Activated naive CD8-positive, alpha-beta T cell treated with anti-CD3 and anti-CD28 coated beads for 36 hours (primary cell): ENCODE data around the gene ITPRIP. TPM values are rescaled to one million over a fixed set of nuclear protein-coding genes. Genes with fewer than 3 reads are reported as not detected.

ENCODE experiments used
- DNase-seq: peaks from one replicate; pipeline ENCODE4 v3.0.0; 2021
- H3K27ac Mint-ChIP-seq: one replicate; pipeline ENCODE4 v1.8.0; 2022; ENCODE audit warnings: mild to moderate bottlenecking, moderate library complexity, mixed read lengths
- H3K27me3 Mint-ChIP-seq: one replicate; pipeline ENCODE4 v1.8.0; 2022; ENCODE audit warnings: mild to moderate bottlenecking, mixed read lengths
- H3K36me3 Mint-ChIP-seq: one replicate; pipeline ENCODE4 v1.8.0; 2021; ENCODE audit warnings: mild to moderate bottlenecking, mixed read lengths
- H3K4me1 Mint-ChIP-seq: one replicate; pipeline ENCODE4 v1.8.0; 2021; ENCODE audit warnings: mixed read lengths
- H3K4me3 Mint-ChIP-seq: one replicate; pipeline ENCODE4 v1.8.0; 2022; ENCODE audit warnings: mild to moderate bottlenecking, moderate library complexity, mixed read lengths
- H3K9me3 Mint-ChIP-seq: one replicate; pipeline ENCODE4 v1.8.0; 2022; ENCODE audit warnings: mixed read lengths
- total RNA-seq, 2 experiments: library from RNA; stranded (reverse); gene quantifications; one replicate each; pipeline ENCODE4 v1.2.3, GENCODE V29; 2021

The ITPRIP gene
- total RNA-seq, 2 experiments from 2014 or later, result 18.8 to 19.4 TPM

DNA sequence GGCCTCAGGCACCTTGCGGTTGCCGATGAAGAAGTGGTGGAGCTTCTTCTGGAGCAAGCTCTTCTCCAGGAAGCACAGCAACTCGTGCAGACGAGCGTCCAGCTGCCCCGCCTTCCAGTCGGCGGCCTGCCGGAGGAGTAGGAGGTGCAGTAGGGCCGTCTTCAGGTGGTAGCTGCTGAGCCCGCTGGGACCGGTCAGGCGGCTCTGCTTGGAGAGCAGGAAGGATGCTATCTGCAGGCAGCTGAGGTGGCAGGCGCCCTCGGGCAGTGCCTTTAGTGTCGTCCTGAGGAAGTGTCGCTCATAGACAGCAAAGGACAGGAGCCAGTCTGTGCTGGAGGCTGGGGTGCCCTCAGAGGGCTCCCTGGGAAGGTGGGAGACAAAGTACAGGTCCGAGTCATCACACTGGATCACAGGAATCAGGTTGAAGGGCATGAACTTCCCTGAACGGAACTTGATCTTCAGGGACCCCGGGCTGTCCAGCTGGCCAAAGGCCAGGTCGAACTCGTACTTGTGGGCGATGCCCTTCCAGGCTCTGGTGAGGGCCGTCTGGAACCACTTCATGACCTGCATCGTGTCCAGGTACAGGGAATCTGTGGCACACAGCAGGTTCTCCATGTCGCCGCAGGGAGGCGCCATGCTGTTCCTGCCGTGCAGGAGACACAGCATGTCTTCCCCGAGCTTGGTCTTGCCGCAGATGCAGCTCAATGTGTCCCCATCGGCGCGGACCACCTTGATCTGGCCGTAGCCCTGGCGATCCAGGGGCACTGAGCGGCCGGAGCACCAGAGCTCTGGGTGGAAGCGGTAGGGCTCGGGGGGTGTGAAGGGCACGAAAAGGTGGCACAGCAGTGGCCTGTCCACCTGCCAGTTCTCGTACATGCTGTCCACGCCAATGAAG is 23.4 kb downstream of the ITPRIP start:
- Mint-ChIP-seq H3K36me3 (peaks cover 31% of the 10 kb centered on the region), H3K4me3 (no peak overlapping the region), H3K4me1 (peaks cover 36% of the 10 kb centered on the region), H3K9me3 (no peaks in the 10 kb centered on the region), H3K27ac (no peak overlapping the region), H3K27me3 (no peaks in the 10 kb centered on the region)
- DNase-seq, result no peak

DNA sequence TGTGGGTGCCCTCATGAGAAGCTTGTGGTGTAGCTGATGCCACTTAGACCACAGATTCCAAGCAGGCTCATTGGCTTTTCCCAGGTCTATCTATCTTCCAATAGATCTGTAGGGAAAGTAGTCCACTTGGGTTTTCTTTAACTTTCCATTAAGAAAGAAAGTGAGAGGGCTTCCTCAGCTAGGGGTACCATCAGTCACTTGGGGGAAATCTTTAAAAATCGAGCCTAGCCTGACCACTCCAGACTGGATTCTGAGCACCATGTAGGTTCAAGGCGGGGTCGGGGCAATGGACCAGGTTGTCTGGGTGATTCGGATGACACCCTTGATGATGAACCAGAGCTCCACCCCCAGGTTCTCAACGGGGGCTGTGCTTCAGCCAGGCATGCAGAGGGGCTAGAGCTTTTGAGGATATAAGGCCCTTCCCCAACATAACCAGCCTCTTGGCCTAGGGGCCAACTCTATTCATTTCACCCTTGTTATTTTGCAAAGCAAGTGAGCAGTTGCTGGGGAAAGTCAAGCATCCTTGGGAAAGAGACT is 27.0 kb downstream of the ITPRIP start:
- DNase-seq, result no peak
- peaks cover 41% of the 10 kb centered on the region for H3K36me3 Mint-ChIP-seq
- no peaks in the 10 kb centered on the region for H3K9me3 Mint-ChIP-seq
- no peak overlapping the region for H3K4me3 Mint-ChIP-seq
- H3K27me3 Mint-ChIP-seq, result peaks cover 5% of the 10 kb centered on the region
- peaks cover 49% of the 10 kb centered on the region for H3K4me1 Mint-ChIP-seq
- no peak overlapping the region for H3K27ac Mint-ChIP-seq

DNA sequence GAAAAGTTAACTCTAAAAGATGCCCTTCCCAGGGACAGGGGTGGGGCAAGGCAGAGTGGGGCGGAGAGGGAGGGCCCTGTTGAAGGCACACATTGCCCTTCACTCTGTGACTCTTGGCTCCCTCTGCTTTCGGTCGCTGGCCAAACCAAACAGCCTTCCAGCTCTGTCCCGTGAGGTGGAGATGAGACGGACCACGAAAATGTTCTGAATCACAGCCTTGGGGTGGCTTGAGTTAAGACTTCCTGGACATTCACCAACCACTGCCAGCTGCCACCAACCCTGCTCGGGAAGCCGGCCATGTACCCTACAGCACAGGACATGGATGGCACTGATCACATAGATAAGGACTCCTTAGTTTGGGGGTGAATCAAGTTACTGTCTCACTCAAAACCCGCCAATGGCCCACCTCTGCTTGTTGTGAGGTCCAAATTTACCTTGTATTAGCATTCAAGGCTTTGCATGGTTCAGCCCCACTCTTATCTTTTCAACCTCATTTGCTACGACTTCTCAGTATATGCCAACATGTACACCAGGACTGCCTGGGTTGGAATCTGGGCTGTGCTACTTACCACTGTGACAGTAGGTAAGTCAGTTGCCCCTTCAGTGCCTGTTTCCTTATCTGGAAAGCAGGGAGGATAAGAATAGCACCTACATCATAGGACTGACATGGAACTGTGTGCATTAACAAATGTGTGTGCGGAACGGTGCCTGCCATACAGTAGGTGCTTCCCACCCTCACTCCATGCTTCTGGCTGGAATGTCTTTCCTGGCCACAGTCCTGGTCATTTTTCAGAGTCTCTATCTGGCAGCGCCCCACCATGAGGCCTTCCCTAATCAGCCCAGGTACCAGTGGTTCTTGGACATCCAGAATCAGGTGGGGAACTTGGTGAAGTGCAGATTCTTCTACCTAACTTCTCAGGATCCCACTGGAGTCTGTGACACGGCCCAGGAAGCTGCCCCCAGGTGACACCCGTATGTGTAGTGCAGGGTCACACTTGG is 28.0 kb downstream of the ITPRIP start:
- Mint-ChIP-seq H3K36me3 (peaks cover 41% of the 10 kb centered on the region), H3K27ac (no peak overlapping the region), H3K27me3 (peaks cover 11% of the 10 kb centered on the region), H3K4me1 (peaks cover 56% of the 10 kb centered on the region), H3K4me3 (no peak overlapping the region), H3K9me3 (no peaks in the 10 kb centered on the region)
- no peak for DNase-seq

DNA sequence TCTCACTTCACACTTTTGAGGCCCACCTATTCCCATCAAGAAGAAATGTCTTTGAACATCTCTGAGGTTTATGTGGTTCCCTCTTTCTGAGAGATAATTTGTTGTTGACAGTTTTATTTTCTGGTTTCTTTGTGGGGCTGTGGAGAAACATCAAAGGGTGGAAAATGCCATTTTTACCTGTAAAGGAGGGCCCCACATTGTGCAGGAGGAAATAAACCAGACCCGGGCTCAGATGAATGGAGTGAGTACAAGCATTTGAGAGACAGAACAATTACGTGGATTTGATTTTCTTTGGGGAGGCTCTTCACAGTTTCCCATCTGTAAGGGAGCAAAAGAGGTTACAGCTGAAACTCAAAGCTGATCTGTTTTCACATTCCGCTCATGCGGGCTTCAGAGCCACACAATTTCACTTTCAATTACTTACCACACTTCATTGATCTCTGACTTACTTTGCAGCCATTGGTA is 29.8 kb downstream of the ITPRIP start:
- DNase-seq, result peak; percentile 53
- Mint-ChIP-seq H3K27me3 (peaks cover 11% of the 10 kb centered on the region), H3K36me3 (peaks cover 35% of the 10 kb centered on the region), H3K4me3 (peak overlapping the region; percentile 43), H3K9me3 (no peaks in the 10 kb centered on the region), H3K27ac (peak overlapping the region; percentile 84), H3K4me1 (peaks cover 62% of the 10 kb centered on the region)

DNA sequence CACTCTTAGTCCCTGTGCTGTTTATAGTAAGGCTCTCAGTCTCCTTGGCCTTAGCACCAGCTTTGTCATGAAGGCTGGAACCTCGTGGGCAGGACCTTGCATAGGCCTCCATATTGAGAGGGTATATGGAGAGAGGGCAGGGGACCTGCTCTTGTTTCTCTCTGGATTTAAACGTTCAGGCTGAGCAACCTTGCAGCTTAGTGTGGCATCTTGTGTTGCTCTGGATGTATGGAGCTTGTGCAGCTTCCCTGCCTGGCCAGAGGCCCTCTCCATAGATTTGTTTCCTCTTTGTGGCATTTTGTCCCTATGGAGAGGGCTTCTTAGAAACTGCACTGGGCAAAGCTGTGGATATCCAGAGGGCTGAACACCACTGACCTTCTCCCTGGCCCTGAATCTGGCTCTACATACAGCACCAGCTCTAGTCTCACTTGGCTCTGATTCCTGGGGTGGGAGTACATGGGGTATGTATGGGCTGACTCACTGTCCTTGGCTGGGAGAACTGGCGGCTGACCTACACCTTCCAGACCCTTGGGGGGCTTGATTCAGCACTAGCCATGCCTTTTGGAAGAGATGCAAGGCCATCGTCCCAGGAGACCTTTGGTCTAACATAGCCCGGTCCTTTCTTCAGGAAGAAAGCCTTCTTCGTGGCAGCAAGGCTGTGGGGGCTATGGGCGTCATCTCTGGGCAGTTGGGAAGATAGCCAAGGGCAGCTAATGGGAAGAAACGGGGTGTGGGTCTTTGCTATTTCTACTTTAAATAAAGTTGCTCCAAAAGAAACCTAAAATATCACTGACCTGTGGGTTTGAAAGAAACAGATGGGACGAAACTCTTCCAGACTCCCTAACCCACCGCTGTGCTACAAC is 30.5 kb downstream of the ITPRIP start:
- peak overlapping the region; percentile 84 for H3K27ac Mint-ChIP-seq
- no peak for DNase-seq
- peaks cover 62% of the 10 kb centered on the region for H3K4me1 Mint-ChIP-seq
- H3K27me3 Mint-ChIP-seq, result peaks cover 11% of the 10 kb centered on the region
- no peak overlapping the region for H3K4me3 Mint-ChIP-seq
- H3K36me3 Mint-ChIP-seq, result peaks cover 33% of the 10 kb centered on the region
- H3K9me3 Mint-ChIP-seq, result no peaks in the 10 kb centered on the region

DNA sequence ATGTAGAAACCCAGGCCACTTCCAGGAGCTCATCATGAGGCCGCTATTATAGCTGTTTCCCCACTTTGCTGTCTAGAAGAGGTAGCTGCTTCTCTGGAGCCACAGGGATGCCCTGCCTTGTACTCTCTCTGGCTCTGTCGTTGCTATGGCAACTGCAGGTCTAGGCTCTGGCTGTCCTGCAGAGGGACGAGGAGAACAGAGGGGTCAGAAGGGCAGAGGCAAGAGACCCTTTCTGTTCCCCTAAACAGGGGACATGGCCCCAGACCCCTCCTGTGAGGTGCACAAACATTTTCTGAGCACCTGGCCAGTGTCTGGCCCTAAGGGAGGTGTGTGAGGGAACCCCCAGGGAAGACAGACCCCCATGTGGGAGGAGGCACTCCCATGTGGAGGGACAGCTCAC is 31.4 kb downstream of the ITPRIP start:
- DNase-seq, result no peak
- Mint-ChIP-seq H3K27ac (no peak overlapping the region), H3K4me3 (no peak overlapping the region), H3K27me3 (peaks cover 11% of the 10 kb centered on the region), H3K9me3 (no peaks in the 10 kb centered on the region), H3K4me1 (peaks cover 57% of the 10 kb centered on the region), H3K36me3 (peaks cover 28% of the 10 kb centered on the region)

DNA sequence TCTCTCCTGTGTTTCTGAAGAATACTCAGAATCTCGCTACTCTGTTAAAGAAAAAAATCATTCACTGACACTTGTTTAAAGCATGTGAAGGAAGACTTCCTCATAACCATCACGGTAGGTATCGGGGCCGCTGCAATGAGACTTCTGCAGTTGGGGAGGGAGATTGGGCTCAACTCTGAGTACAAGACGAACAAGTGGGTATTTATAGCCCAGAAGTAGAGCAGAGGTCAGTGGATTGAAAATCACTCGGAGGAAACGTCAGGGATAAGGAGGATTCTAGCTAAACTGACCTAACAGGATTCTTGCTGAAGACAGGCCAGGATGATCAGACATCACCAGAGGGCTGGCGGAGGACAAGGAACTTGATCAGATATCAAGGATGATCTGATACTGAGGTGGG is 33.3 kb downstream of the ITPRIP start:
- DNase-seq, result no peak
- Mint-ChIP-seq H3K4me3 (no peak overlapping the region), H3K36me3 (peaks cover 18% of the 10 kb centered on the region), H3K4me1 (peaks cover 54% of the 10 kb centered on the region), H3K27ac (no peak overlapping the region), H3K9me3 (no peaks in the 10 kb centered on the region), H3K27me3 (peaks cover 11% of the 10 kb centered on the region)

DNA sequence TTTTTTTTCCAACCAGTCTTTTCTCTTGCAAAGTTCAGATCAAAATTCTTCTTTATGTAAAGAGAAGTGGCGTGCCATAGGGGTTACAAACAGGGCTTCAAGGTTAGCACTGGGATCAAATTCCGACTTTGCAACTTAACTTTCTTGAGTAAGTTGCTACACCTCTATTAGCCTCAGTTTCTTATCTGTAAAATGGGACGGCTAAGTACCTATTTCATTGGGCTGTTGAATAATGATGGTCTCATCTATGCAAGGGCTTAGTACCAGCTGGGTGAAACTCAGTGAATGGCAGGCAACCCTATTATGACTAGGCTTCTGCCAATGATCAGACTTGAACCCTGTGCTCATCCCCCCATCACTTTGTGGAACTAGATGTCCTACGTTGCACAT is 33.9 kb downstream of the ITPRIP start:
- H3K27ac Mint-ChIP-seq, result no peak overlapping the region
- H3K27me3 Mint-ChIP-seq, result peaks cover 11% of the 10 kb centered on the region
- no peak for DNase-seq
- peaks cover 50% of the 10 kb centered on the region for H3K4me1 Mint-ChIP-seq
- H3K36me3 Mint-ChIP-seq, result peaks cover 13% of the 10 kb centered on the region
- no peaks in the 10 kb centered on the region for H3K9me3 Mint-ChIP-seq
- no peak overlapping the region for H3K4me3 Mint-ChIP-seq

DNA sequence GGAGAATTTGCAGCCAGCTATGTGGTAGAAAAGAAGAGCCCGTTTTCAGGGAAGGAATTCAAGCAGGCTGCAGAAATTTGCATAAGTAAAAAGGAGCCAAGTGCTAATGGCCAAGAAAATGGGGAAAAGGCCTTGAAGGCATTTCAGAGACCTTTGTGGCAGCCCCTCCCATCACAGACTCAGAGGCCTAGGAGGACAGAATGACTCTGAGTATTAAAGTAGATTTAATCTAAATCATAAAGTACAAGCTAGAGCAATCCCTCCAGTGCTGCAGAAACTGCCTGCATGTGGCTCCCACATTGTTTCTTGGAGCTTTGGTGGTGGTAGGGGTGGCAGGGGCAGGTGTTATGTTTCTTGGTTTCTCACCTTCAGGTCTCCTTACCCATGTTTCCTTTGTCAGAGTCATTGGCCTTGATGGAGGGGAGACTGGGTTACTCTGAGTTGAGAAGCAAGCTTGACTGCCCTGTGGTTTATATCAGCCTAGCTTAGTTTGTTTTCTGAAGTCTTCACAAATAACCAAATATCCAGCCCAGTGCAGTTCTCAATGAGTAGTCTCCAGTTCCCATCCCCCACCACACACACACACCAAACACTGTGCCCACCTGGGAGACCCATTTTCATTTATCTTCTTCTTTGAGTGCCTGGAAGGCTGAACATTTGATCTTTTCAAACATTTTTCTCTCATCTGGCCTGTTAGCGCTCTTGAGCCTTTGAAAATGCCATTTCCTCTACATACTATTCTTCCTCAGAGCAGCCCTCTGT is 34.5 kb downstream of the ITPRIP start:
- Mint-ChIP-seq H3K4me3 (no peak overlapping the region), H3K4me1 (peaks cover 47% of the 10 kb centered on the region), H3K9me3 (no peaks in the 10 kb centered on the region), H3K36me3 (peaks cover 10% of the 10 kb centered on the region), H3K27ac (no peak overlapping the region), H3K27me3 (peaks cover 11% of the 10 kb centered on the region)
- no peak for DNase-seq

DNA sequence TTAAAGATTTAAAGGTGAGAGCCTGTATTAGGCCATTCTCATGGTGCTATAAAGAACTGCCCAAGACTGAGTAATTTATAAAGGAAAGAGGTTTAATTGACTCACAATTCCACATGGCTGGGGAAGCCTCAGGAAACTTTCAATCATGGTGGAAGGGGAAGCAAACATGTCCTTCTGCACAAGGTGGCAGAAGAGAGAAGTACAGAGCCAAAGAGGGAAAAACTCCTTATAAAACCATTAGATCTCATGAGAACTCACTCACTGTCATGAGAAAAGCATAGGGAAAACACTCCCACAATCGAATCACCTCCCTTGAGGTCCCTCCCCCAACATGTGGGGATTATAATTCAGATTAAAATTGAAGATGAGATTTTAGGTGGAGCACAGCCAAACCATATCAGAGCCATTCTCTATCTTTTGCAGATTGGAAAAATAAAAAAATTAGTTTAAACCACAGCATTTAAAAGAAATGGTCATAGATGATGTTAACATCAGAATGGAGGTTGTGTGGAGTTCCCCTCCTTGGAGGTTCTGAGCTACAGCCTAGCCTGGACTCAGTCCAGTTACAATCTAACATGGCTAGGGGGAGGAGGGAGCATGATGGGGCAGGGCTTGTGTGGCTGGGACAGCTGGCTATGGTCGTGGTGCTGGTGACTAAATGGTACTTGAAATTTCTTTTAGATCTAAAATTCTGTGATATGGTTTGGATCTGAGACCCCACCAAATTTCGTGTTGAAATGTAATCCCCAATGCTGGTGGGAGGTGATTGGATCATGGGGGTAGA is 36.2 kb downstream of the ITPRIP start:
- Mint-ChIP-seq H3K36me3 (peaks cover 8% of the 10 kb centered on the region), H3K27me3 (peaks cover 15% of the 10 kb centered on the region), H3K4me3 (no peak overlapping the region), H3K4me1 (peaks cover 31% of the 10 kb centered on the region), H3K9me3 (no peaks in the 10 kb centered on the region), H3K27ac (no peak overlapping the region)
- DNase-seq, result no peak

DNA sequence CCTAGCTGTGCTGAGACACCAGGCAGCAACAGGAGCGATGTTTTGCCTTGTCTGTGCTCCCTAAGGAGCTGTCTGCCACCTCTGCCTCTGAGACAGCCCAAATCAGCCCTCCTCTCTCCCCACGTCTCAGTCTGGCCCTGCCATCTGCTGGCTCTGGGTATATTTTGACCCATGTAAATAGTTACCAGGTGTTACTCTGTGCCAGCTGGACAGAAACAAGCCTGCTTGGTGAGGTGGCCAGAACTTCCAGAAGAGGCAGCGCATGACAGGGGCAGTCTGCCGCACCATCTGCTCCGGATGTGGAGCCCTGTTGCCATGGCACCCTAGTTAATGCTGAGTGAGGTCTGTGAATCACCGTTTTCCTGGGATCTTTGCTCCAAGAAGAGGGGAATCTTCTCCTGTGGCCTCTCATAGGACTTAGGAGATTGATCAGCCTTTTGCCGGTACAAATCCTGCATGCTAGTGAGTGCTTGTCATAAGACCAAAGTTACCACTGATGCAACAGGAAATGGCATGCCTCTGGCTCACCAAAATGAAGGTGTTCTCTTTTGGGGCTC is 37.5 kb downstream of the ITPRIP start:
- no peak overlapping the region for H3K4me3 Mint-ChIP-seq
- no peak for DNase-seq

DNA sequence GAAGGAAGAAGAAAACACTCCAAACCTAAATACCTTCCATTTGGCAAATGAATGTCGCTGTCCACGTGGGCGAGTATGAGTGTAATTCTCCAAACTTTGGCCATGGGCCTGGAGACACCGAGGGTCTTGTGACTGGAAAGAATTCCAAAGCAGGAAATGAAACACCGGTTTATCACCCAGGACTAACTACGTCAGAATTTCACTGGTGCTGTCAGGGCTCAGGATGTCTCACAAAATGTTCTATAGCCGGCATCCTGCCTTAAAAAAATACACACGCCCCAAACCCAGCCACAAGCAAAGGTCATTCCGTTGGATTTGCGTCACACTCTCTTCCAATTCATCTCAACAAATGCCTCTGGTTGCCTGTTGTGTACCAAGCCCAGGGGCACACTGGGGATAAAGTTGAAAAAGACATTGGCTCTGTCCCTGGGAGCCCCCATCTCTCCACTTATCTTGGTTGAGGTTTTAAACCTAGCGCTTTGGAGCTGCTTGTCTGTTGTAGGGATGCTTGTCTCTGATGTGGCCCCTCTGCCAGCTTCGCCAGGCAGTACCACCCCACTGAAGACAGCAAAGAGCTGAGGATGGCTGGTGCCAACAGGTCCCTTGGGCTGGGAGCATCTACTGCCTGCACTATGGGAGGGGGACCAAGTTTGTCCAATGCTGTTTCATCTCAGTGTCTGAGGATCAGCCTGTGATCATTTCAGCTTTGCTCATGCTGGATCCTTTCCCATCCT is 38.1 kb downstream of the ITPRIP start:
- DNase-seq, result no peak
- Mint-ChIP-seq H3K27me3 (peaks cover 5% of the 10 kb centered on the region), H3K27ac (peak overlapping the region; percentile 73), H3K9me3 (no peaks in the 10 kb centered on the region), H3K36me3 (peaks cover 8% of the 10 kb centered on the region), H3K4me1 (peaks cover 20% of the 10 kb centered on the region), H3K4me3 (no peak overlapping the region)

More for the DNA sequence above, 37.5 kb downstream of the ITPRIP start:
- Mint-ChIP-seq H3K27ac (peak overlapping the region; percentile 73), H3K4me1 (peaks cover 22% of the 10 kb centered on the region), H3K36me3 (peaks cover 8% of the 10 kb centered on the region), H3K9me3 (no peaks in the 10 kb centered on the region), H3K27me3 (peaks cover 7% of the 10 kb centered on the region)
